Hematopoietic multipotent progenitor cell treated with erythropoietin and hydrocortisone succinate and interleukin-3 and kit ligand, for 15 days (in vitro differentiated cells): ENCODE measurements around the gene DGKQ.
"Not testable (repeated sequence)": the region's sequence is repeated elsewhere in the genome, so short reads cannot be mapped to it uniquely, and the experiment has no call there.

Source experiments
- DNase-seq: peaks from one replicate; pipeline ENCODE4 v3.0.0-alpha.2; 2015; ENCODE audit warnings: low spot score

DGKQ gene

DNA sequence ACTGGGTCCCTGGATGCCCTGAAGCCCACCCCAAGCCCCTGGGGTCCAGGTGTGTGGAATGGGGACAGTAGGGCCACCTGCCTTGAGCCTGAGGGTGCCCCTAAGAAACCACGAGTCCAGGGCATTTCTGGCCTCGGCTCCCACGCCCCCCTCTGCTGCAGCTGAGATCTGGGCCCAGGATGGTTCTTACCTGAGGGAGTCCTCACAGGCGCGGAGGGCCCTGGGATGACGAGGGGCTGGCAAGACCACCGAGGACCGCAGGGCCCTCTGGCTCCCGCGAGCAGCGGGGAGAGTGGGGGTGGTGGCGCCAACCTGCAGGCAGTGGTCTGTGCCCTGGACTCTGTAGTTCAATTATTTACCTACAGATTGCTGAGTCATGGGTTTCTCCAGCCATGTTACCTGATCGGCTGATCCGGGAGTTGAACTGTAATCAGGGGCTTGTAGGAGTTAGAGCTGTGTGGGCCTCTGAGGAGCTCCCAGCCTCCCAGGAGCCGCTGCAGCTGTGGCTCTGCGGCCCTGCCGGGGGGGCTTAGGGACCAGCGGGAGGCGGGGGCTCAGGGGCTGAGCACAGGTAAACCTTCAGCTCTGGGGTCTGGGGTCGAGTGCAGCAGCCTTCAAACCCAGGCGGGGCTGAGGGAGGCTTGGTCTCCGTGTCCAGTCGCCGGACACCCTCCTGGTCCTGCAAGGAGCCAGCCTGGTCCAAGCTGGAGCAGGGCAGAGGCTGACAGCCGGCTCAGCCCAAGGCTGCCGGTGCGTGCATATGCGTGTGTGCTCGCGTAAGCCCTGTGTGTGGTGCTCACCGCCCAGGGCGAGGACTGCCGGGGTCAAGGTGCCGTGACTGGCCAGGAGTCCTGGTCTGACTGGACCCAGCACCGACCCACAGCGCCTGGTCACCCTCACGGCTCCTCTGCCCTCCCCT is 20.0 kb upstream of the DGKQ start, which contains the start of gene SLC26A1:
Gene SLC26A1, minus strand, starts transcription at position 294 of the 919 bp plus-strand sequence. CDS start 1,701 bp downstream, outside the sequence.
- no peak for DNase-seq

DNA sequence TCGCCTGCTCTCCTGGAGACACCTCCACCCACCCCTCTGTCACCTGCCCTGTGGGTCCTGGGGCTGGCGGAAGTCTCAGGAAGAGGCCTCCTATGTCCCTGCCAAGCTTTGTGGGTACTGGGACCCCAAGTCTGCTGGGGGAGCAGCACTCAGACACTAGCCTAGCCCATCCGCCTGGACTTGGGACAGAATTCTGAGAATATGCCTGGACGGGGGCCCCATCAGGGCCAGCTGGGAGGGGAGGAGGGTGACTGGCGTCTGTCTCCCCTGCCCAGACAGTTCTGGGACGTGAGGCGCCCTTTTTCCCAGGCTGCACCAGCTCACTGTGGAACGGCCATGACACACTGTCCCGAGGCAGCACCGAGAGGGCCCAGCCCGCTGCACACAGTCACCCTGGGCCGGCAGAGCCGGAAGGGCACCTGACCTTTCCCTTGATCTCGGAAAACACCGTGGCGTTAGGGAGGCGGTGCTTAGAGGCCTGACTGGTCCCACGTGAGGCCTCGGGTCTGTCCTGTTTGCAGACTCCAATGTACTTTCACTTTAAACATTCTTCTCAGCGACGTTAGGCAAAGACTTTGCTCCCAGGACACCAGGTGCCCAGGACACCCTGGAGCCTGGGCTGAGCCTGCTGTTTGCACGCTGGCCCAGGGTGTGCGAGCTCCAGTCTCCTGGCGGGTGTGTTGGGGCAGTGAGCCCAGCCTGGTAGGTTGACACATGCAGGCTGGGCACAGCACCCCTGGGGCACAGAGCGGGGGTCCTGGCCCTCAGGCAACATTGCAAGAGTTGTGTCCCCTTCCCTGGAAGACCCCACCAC is 19.1 kb upstream of the DGKQ start:
- no peak for DNase-seq

DNA sequence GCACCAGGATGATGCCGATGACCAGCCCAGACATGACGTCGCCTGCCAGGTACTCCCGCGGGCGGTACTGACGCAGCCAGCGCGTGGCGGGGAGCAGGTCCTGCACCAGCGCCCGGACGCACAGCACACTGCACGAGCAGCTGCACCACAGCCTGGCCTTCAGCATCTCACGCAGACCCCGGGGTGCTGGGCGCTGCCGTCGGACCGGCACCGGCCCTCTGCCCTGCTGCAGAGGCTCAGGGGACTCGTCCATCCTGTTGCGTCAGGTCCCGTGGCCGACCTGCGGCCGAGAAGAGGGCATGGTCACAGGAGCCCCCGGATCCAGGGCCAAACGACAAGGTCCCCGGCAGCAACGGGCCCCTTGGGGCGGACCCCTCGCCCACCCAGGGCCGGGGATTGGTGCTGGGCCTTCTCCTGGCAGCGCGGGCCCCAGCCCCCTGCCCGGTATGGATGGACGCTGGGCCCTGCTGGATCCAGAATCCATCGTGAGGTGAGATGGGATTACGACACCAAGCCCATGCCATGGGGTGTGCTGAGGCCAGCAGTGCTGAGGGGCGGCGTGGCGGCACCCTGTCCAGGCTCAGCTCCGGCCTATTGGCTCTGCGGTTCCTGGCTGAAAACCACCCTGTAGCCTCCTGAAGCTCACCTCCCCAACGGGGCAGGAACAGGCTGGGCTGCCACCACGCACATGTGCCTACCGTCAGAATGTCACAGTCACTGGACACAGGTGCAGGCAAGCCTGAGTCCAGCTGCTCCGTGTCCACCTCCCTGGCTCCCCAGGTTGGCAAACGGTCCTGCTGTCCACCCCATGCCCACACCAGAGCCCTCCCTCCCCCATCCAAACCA is 18.3 kb upstream of the DGKQ start:
- no peak for DNase-seq

DNA sequence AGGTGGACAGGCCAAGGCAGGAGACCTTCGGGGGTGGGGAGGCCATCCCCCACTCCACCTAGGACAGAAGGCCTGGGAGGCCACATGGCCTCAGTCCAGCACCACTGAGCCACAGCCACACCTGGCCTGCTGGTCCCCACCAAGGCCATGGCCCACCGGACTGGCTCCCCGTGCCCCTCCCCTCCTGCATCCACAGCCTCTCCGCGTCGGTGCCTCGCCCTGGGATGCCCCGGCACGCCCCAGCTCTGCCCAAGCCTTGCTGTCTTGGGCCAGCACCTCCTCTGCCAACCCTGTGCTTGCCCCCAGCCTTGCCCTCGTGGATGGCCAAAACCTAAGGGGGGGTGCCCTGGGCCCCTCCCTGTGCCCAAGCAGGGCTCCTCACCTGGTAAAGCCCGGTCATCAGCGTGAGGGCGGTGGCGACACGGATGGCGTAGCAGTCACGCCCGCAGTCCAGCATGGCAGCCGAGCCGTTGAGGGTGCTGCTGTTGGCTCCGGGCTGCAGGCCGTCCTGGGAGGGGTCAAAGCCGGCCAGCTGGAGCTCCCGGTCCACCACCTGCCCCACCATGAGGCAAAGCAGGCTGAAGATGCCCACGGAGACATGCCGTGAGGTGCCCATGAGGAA is 17.5 kb upstream of the DGKQ start:
- no peak for DNase-seq

DNA sequence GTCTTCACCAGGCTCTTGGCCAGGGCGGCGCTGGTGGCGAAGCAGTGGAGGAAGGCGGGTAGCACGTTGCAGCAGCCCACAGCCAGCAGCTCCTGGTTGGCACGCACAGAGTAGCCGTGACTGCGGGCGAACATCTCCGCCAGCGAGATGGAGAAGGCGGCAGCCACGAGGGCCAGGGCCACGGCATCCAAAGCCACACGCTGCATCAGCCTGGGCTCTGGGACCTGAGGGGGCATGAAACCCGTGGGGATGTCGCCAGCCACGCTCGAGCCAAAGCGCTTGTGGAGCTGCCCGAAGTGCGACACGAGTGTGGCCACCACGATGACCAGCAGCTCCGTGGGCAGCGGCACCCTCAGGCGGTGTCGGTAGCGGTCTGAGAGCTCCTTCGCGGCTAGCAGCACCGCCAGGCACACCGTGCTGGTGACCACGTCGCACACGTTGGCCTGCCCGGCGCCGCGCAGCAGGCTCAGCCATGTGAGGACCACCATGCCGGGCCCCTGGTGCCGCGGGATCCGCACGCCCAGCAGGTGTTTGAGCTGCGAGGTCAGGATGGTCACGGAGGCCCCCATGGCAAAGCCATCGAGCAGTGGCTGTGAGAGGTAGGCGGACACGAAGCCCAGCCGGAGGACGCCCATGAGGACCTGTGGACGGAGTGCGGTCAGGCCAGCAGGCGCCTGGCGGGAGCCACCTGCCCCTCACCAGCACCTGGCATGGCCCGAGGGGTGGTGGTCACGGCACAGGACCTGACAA is 16.5 kb upstream of the DGKQ start:
- DNase-seq = no peak

DNA sequence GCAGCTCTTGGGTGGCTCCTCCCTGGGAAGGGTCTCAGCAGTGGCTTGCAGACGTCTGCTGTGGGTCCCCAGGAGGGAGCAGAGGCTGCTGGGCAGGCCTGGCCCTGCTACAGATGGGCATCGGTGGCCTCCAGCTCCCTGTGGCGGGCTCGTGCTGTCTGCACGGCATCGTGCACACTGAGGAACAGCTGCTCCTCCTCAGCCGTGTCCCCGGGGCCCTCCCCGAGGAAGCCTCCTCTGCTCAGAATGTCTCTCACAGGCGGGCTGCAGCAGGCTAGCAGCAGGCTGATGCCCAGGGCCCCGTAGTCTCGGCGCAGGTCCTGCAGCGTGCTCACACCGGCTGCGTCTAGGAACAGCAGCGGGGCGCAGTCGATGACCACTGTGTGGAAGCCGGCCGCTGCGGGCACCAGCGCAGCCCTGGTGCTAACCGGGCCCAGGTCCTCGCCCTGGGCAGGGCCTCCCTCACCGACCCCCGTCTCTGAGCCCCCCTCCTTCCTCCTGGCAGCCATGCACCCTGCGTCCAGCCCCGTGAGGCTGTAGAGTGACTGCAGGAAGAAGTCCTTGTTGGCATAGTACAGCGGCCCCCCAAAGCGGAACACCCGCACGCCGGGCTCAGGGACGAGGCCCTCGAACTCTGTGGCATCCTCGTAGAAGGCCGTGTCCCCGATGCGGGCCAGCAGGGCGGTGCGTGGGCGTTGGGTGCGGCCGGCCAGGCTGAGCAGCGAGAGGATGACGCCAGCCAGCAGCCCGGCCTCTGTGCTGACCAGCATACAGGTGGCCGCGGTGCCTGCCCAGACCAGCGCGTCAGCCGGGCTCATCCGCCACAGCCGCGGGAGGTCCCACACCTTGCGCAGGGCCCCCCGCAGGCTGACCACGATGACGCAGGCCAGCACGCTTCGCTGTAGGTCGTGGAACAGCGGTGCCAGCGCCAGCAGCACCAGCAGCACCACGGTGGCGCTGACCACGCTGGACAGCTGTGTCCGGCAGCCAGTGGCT is 15.7 kb upstream of the DGKQ start:
- DNase-seq = no peak

DNA sequence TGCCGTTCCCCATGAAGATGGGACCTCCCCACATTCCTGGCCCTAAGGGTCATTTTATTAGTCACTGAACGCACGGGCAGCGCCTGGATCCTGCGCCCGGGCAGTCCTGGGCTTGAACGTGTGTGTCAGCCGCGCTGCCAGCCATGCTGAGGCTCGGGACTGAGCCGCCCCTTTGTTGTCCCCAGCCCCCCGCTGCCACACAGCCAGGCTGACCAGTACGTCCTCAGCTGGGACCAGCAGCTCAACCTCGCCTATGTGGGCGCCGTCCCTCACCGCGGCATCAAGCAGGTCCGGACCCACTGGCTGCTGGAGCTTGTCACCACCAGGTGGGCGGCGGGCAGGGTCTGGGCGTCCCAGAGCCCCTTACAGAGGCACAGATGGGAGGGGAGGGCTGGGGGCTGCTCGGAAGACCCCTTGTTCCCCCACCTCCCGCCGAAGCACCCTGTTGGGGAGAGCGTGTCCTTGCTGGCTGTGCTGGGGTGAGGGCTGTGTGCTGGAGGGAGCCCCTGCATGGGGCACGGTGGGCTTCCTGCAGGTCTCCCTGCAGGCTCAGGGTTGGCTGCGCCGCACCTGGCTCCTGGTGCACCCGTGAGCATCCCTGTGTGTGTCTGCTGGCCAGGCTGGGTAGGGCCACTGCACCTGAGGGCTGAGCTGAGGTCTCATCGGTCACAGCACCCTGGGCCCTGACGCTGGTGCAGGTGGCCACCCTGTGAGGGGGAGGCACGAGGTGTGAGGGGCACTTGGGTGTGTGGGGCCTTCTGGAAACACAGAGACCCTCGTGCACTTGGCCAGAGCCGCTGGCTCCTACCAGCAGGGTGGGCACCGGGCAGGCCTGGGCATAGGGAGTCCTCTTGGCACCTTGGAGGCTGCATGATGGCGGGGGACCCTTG is 14.5 kb upstream of the DGKQ start:
- no peak for DNase-seq

DNA sequence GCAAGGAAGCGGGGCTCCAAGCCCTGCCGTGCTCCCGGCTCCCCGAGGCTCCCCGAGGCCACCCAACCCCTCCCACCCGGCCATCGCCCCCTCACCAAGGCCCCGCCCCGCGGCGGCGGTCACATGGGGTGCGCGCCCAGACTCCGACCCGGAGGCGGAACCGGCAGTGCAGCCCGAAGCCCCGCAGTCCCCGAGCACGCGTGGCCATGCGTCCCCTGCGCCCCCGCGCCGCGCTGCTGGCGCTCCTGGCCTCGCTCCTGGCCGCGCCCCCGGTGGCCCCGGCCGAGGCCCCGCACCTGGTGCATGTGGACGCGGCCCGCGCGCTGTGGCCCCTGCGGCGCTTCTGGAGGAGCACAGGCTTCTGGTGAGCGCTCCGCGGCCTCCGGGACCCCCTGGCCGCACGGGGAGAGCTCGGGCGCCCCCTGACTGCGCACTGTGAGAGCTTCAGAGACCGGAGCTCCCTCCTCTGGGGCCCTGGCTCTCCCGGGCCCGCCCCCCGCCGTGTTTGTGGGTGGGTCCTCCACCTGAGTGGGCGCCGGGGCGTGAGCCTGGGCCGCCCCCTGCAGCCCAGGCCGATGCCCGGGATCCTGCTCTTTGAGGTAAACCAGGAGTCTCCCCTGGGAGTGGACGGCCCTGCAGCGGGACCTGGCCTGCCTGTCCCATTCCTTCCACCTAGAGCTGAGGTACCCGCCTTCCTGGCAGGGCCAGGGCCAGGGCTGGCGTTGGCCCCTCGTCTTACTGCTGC is 13.7 kb upstream of the DGKQ start, which contains the start of gene IDUA:
Gene IDUA, plus strand, starts transcription at position 166 of the 745 bp plus-strand sequence. Its CDS starts 41 bp downstream, at position 207.
- DNase-seq = peak; percentile 62

DNA sequence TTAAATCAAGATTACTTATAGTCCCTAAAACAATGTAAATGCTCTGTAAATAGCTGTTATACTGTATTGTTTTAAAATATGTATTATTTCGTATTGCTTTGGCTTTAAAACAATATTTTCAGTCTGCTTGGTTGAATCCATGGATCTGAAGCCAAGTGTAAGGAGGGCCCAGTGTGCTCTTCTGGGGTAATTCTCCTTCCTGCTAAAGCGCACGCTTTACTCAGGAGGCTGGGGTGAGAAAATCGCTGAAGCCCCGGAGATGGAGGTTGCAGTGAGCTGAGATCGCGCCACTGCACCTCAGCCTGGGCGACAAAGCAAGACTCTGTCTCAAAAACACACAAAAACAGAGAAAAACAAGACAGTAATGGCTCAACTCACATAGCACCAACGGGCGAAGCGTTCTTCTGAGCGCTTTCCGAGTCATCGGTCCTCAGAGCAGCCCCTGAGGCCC is 13.1 kb upstream of the DGKQ start:
- no peak for DNase-seq

DNA sequence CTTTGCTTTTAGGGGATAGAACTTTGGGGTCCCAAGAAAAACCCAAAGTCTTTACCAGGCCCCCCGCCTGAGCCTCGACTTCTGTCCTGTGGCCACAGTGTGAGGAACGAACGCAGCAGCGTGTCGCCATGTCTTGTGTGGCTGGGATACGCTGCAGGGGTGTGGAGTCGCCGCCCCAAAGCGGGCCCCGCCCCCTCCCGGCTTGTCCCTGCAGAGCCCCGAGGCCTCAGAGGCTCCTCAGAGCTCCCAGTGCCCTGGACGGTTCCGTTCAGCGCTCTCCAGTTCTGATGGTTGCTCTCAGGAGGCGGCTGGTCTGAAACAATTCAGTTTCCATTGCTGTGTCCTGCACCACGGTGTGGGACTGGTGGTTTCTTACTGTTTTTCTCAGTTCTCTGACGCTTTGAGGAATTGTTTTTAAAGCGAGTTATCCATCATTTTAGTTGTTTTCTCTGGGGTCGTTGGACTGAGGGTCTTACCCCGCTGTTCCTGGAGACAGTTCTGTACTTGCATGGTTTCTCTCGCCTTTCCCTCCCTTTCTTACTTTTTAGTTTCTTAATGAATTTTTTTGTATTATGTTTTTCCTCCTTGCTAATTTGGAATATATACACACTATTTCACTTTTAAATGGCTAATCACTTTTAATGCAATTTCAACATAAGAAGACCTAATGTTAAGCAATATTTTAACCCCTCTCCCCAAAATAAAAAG is 11.9 kb upstream of the DGKQ start:
- peak; percentile 69 for DNase-seq

DNA sequence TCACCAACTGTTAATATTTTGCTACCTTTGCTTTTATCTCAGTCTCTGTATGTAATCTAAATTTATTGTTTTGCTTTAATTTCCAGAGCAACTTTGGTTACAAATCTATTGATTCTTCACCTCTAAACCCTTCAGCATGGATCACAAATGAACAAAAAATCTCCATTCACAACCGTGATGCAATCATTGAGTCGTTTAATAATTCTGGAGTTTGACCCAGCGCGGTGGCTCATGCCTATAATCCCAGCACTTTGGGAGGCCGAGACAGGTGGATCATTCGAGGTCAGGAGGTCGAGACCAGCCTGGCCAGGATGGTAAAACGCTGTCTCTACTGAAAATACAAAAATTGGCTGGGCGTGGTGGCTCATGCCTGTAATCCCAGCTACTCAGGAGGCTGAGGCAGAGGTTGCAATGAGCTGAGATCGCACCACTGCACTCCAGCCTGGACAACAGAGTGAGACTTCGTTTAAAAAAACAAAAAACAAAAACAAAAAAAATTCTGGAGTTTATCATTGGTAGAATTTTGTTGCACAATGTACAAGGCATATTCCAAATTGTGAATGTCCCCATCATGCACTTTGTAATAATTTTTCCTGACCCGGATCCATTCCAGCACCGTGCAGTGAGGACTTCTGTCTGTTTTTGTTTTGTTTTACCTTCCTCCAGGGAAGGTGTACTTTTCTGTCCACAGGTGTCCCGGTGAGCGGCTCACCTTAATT is 11.1 kb upstream of the DGKQ start:
- DNase-seq = no peak

DNA sequence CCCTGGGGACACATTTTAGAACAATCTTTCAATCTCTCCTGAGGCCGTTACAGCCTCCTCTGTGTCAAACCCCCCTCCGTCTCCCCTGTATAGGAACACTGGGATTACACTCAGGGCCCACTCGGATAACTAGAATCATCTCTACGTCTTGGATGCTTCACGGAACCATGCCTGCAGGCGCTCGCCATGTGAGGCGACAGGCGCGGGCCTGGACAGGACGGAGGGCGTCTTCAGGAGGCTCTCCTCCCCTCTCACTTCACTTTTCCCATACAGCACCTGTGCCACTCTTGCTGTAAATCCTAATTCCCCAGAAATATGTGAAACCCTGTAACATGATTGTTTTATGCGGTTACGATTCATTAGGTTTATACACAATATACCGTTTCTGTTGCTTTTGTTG is 9.4 kb upstream of the DGKQ start:
- no peak for DNase-seq

DNA sequence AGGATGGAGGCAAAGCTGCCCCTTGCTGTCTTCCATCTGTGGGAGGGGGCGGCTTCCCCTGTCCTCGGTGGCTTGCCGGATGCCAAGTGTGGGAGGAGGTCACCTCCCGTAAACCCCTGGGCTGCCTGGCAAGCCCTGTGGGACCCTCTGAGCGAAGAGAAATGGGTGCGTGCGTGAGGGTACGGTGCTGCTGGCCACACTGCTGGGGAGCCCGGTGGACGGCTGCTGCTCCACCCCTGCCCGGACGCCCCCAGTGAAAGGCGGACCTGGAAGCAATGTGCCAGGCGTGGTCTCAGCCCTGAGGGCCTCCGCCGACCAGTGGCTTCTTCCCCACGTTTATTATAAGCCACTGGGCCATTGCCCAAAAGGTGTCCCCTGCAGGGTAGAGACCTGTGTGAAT is 8.9 kb upstream of the DGKQ start:
- no peak for DNase-seq

DNA sequence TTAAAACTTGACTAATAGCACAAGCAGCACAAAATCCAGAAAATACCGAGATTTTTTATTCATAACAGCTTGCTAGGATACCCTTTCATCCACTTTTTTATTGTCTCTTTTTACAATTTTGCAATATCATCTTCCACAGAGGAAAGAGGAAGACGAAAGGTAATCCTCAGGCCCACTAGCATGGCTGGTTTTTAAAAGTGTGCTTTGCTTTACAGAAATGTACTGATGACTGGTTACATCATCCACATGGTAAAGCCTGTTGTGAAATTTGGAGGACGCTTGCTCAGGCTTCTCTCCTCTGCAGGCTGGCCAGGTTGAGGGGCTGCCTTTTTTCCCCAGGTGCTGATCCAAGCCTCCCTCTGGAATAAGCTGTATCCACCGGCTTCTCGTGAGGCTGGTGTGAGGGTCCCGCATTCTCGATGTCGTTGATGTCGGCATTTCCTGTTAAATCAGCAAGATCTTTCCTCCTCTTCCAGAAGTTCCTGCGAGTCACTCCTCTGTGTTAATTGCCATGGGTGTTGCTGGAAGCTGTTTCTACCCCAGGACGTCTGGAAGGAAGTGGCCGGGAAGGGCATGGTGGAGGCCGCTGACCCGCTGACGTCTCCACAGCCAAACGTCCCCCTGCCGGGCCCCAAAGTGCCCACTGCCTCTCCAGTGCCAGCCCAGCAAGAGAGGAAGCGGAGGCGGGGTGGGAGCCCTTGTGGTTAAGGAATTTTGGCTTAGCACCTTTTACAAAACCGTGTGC is 5.8 kb upstream of the DGKQ start:
- no peak for DNase-seq

DNA sequence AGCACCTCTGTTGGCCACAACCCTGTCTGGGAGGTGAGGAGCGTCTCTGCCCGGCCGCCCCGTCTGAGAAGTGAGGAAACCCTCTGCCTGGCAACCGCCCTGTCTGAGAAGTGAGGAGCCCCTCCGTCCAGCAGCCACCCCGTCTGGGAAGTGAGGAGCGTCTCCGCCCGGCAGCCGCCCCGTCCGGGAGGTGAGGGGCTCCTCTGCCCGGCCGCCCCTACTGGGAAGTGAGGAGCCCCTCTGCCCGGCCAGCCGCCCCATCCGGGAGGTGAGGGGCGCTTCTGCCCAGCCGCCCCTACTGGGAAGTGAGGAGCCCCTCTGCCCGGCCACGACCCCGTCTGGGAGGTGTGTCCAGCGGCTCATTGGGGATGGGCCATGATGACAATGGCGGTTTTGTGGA is 2.6 kb upstream of the DGKQ start:
- not testable (repeated sequence) for DNase-seq

DNA sequence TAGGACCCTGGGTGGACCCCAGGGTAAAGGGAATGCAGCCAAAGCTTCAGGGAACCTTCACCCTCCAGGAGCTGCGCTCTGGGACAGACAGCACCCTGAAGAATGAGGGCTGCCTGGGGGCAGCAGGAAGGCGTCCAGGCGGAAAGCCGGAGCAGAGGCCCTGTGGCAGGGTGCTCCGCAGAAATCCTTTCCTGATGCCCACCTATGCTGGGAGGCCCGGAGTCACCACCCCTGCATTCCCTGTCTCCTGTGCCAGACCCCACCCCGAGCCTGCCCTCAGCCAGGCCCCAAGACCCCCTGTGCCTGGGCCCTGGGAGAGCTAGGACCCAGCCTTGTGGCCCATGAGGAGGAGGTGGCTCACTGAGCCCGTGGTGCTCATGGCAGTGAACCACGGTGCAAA is 1.3 kb upstream of the DGKQ start:
- no peak for DNase-seq
